H9 (cell line): ENCODE data around the gene TSPEAR. TPM values are rescaled to one million over a fixed set of nuclear protein-coding genes. Genes with fewer than 3 reads are reported as not detected.
"Not testable (repeated sequence)": the region's sequence is repeated elsewhere in the genome, so short reads cannot be mapped to it uniquely, and the experiment has no call there.

Source experiments
- DNase-seq: peaks from one replicate; pipeline ENCODE4 v3.0.0-alpha.2; 2017
- H2AFZ ChIP-seq: one replicate; pipeline ENCODE4 v1.6.1; 2013; ENCODE audit warnings: mild to moderate bottlenecking, low read length, control low read depth, moderate library complexity
- H2AK5ac ChIP-seq: 2 replicates; pipeline ENCODE4 v1.6.1; 2013; ENCODE audit warnings: low read length, control low read depth, mixed read lengths; ENCODE audit not compliant: insufficient read length
- H2BK120ac ChIP-seq: one replicate; pipeline ENCODE4 v1.6.1; 2013; ENCODE audit warnings: low read depth, mild to moderate bottlenecking, low read length, control low read depth, inconsistent platforms; ENCODE audit not compliant: poor library complexity, severe bottlenecking
- H2BK12ac ChIP-seq: 2 replicates; pipeline ENCODE4 v1.6.1; 2013; ENCODE audit warnings: low read length, control low read depth, mixed read lengths, low read depth; ENCODE audit not compliant: insufficient read length
- H2BK15ac ChIP-seq: 2 replicates; pipeline ENCODE4 v1.6.1; 2013; ENCODE audit warnings: low read depth, low read length, control low read depth
- H2BK20ac ChIP-seq: one replicate; pipeline ENCODE4 v1.6.1; 2013; ENCODE audit warnings: low read depth, mild to moderate bottlenecking, low read length, control low read depth, inconsistent platforms; ENCODE audit not compliant: poor library complexity, severe bottlenecking
- H2BK5ac ChIP-seq: 2 replicates; pipeline ENCODE4 v1.6.1; 2013; ENCODE audit warnings: low read length, control low read depth, mixed read lengths; ENCODE audit not compliant: insufficient read length
- H3K14ac ChIP-seq: 2 replicates; pipeline ENCODE4 v1.6.1; 2013; ENCODE audit warnings: low read length, control low read depth; ENCODE audit not compliant: insufficient read depth
- H3K18ac ChIP-seq: 2 replicates; pipeline ENCODE4 v1.6.1; 2013; ENCODE audit warnings: low read depth, mild to moderate bottlenecking, mixed read lengths, low read length, control low read depth; ENCODE audit not compliant: insufficient read length
- H3K23ac ChIP-seq: 2 replicates; pipeline ENCODE4 v1.6.1; 2013; ENCODE audit warnings: low read length, control low read depth, mixed read lengths, low read depth; ENCODE audit not compliant: insufficient read length
- H3K23me2 ChIP-seq: 2 replicates; pipeline ENCODE4 v1.6.1; 2013; ENCODE audit warnings: low read depth, mild to moderate bottlenecking, mixed read lengths, low read length, control low read depth; ENCODE audit not compliant: insufficient read length, poor library complexity, severe bottlenecking
- H3K27ac ChIP-seq: 2 replicates; pipeline ENCODE4 v1.5.1; 2013; ENCODE audit warnings: low read length, control low read depth, mixed read lengths, low read depth; ENCODE audit not compliant: insufficient read length
- H3K27me3 ChIP-seq: 2 replicates; pipeline ENCODE4 v1.6.1; 2013; ENCODE audit warnings: low read length, control low read depth, inconsistent platforms; ENCODE audit not compliant: insufficient read depth
- H3K4ac ChIP-seq: 2 replicates; pipeline ENCODE4 v1.6.1; 2013; ENCODE audit warnings: low read depth, mild to moderate bottlenecking, control low read depth, inconsistent platforms, low read length, moderate library complexity
- H3K4me1 ChIP-seq: 2 replicates; pipeline ENCODE4 v1.6.1; 2013; ENCODE audit warnings: low read length, control low read depth, inconsistent platforms; ENCODE audit not compliant: insufficient read depth
- H3K4me2 ChIP-seq: 2 replicates; pipeline ENCODE4 v1.6.1; 2013; ENCODE audit warnings: low read length, control low read depth, mixed read lengths; ENCODE audit not compliant: insufficient read length, insufficient read depth
- H3K56ac ChIP-seq: 2 replicates; pipeline ENCODE4 v1.6.1; 2013; ENCODE audit warnings: low read depth, mild to moderate bottlenecking, mixed read lengths, low read length, control low read depth; ENCODE audit not compliant: insufficient read length
- H3K79me1 ChIP-seq: 2 replicates; pipeline ENCODE4 v1.6.1; 2013; ENCODE audit warnings: low read depth, mild to moderate bottlenecking, moderate library complexity, low read length, control low read depth, inconsistent platforms; ENCODE audit not compliant: insufficient read depth, poor library complexity, severe bottlenecking
- H3K79me2 ChIP-seq: 2 replicates; pipeline ENCODE4 v1.6.1; 2013; ENCODE audit warnings: low read length, control low read depth, inconsistent platforms; ENCODE audit not compliant: insufficient read depth
- H3K9ac ChIP-seq: 2 replicates; pipeline ENCODE4 v1.6.1; 2013; ENCODE audit warnings: low read length, control low read depth, mixed read lengths; ENCODE audit not compliant: insufficient read length; ENCODE audit errors: extremely low read depth
- H3K9me3 ChIP-seq: one replicate; pipeline ENCODE4 v1.6.1; 2013; ENCODE audit warnings: low read depth, low read length, inconsistent platforms; ENCODE audit not compliant: control insufficient read depth
- H3T11ph ChIP-seq: one replicate; pipeline ENCODE4 v1.6.1; 2013; ENCODE audit warnings: mild to moderate bottlenecking, low read length, control low read depth, inconsistent platforms
- H4K20me1 ChIP-seq: one replicate; pipeline ENCODE4 v1.6.1; 2013; ENCODE audit not compliant: control insufficient read depth, insufficient read length, insufficient read depth
- H4K5ac ChIP-seq: 2 replicates; pipeline ENCODE4 v1.6.1; 2013; ENCODE audit warnings: low read depth, mild to moderate bottlenecking, mixed read lengths, low read length, control low read depth; ENCODE audit not compliant: insufficient read length
- H4K8ac ChIP-seq: replicated peaks from 2 replicates; pipeline ENCODE4 v1.6.1; 2013; ENCODE audit warnings: low read length, control low read depth, mixed read lengths, low read depth; ENCODE audit not compliant: insufficient read length
- H4K91ac ChIP-seq: 2 replicates; pipeline ENCODE4 v1.6.1; 2013; ENCODE audit warnings: low read depth, mild to moderate bottlenecking, moderate library complexity, mixed read lengths, low read length, control low read depth; ENCODE audit not compliant: insufficient read length
- H3K27ac Mint-ChIP-seq, 3 experiments: 2 replicates in 2 of 3; 3 replicates in 1 of 3; pipeline ENCODE4 v1.8.0; 2020 to 2021; ENCODE audit warnings: mixed read lengths in 3 of 3, mild to moderate bottlenecking in 1 of 3, moderate library complexity in 1 of 3
- H3K27me3 Mint-ChIP-seq: 2 replicates; pipeline ENCODE4 v1.8.0; 2021; ENCODE audit warnings: low read depth, mild to moderate bottlenecking, moderate library complexity, mixed read lengths
- H3K36me3 Mint-ChIP-seq, 3 experiments: 2 replicates in 2 of 3; 3 replicates in 1 of 3; pipeline ENCODE4 v1.8.0; 2020 to 2021; ENCODE audit warnings: low read depth in 3 of 3, mixed read lengths in 3 of 3; ENCODE audit not compliant: insufficient read depth in 1 of 3
- H3K4me1 Mint-ChIP-seq, 2 experiments: 2 replicates each; pipeline ENCODE4 v1.8.0; 2020; ENCODE audit warnings: mixed read lengths in 2 of 2
- H3K4me3 Mint-ChIP-seq, 2 experiments: 2 replicates in 1 of 2; 3 replicates in 1 of 2; pipeline ENCODE4 v1.8.0; 2020 to 2021; ENCODE audit warnings: mild to moderate bottlenecking in 2 of 2, mixed read lengths in 2 of 2, moderate library complexity in 1 of 2
- H3K9me3 Mint-ChIP-seq, 2 experiments: 2 replicates in 1 of 2; 3 replicates in 1 of 2; pipeline ENCODE4 v1.8.0; 2020; ENCODE audit warnings: mild to moderate bottlenecking in 2 of 2, mixed read lengths in 2 of 2, moderate library complexity in 1 of 2
- WGBS: extraction: QIAGEN DNeasy Blood & Tissue Kit; methylation state at CpG from one replicate; pipeline ENCODE4 v1.1.7; 2013; ENCODE audit warnings: missing lambda C conversion rate, low lambda C conversion rate, mixed read lengths; ENCODE audit not compliant: insufficient read length; ENCODE audit errors: extremely low coverage; 5-methylcytosine and 5-hydroxymethylcytosine counted together
- total RNA-seq: library from RNA; stranded (reverse); gene quantifications from 2 replicates; pipeline ENCODE4 v1.2.1, GENCODE V29; 2021
- TF ChIP-seq, protein P1 (sequence below): fragments of 200-600 bp; sonication (generic); conservative IDR thresholded peaks from 3 replicates; pipeline ENCODE4 v1.8.0; 2021; ENCODE audit warnings: antibody characterized with exemption, mild to moderate bottlenecking

Gene TSPEAR
- total RNA-seq, 1 experiment from 2014 or later, result 1.3 TPM

DNA sequence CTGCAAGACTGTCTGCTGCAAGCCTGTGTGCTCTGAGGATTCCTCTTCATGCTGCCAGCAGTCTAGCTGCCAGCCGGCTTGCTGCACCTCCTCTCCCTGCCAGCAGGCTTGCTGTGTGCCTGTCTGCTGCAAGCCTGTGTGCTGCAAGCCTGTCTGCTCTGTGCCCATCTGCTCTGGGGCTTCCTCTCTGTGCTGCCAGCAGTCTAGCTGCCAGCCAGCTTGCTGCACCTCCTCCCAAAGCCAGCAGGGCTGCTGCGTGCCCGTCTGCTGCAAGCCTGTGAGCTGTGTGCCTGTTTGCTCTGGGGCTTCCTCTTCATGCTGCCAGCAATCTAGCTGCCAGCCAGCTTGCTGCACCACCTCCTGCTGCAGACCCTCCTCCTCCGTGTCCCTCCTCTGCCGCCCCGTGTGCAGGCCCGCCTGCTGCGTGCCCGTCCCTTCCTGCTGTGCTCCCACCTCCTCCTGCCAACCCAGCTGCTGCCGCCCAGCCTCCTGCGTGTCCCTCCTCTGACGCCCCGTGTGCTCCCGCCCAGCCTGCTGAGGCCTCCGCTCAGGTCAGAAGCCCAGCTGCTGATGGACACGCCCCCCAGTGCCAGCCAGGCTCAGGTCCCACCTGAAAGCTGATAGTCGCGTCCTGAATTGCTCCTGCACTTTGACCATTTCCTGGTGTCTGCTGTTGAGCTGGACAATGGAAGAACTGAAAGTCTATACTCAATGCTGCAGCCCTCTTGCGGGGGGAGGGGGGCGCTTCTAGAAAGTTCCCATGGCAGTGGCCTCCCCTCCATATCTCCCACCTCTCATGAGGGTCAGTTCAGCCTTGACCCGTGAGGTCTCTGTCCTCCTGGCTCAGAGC, 136.7 kb downstream of the TSPEAR start:
- Histone ChIP-seq H2AFZ (no peak overlapping the region), H4K91ac (no peak overlapping the region), H3K9ac (no peak overlapping the region), H2AK5ac (no peak overlapping the region), H4K20me1 (no peaks in the 10 kb centered on the region), H2BK120ac (no peak overlapping the region), H3K23me2 (no peaks in the 10 kb centered on the region), H2BK12ac (no peak overlapping the region), H4K8ac (no peak overlapping the region), H2BK5ac (no peak overlapping the region), H2BK20ac (no peak overlapping the region), H3K4ac (no peak overlapping the region), H3K4me2 (no peak overlapping the region), H3T11ph (no peak overlapping the region), H3K9me3 (no peaks in the 10 kb centered on the region), H3K27ac (no peak overlapping the region), H4K5ac (no peak overlapping the region), H3K4me1 (no peaks in the 10 kb centered on the region), H3K79me1 (no peaks in the 10 kb centered on the region), H3K23ac (no peak overlapping the region), H3K18ac (no peak overlapping the region), H3K79me2 (no peaks in the 10 kb centered on the region), H3K56ac (no peak overlapping the region), H3K27me3 (no peaks in the 10 kb centered on the region), H2BK15ac (no peak overlapping the region), H3K14ac (no peak overlapping the region)
- no CpG with 5 or more reads among the region's 21 CpGs for WGBS
- Mint-ChIP-seq H3K27ac (no peak overlapping the region), H3K36me3 (peaks cover 3 to 35% (median 15%) of the 10 kb centered on the region in 3 experiments; a peak in 5 of 7 replicates), H3K27me3 (peaks cover 23% of the 10 kb centered on the region), H3K4me1 (peaks cover 5 to 15% of the 10 kb centered on the region in 2 experiments), H3K4me3 (peak overlapping the region in 1 of 2 experiments; percentile 56; a peak in 2 of 5 replicates), H3K9me3 (peaks cover 33 to 35% of the 10 kb centered on the region in 2 experiments)
- TF ChIP-seq, protein P1, sequence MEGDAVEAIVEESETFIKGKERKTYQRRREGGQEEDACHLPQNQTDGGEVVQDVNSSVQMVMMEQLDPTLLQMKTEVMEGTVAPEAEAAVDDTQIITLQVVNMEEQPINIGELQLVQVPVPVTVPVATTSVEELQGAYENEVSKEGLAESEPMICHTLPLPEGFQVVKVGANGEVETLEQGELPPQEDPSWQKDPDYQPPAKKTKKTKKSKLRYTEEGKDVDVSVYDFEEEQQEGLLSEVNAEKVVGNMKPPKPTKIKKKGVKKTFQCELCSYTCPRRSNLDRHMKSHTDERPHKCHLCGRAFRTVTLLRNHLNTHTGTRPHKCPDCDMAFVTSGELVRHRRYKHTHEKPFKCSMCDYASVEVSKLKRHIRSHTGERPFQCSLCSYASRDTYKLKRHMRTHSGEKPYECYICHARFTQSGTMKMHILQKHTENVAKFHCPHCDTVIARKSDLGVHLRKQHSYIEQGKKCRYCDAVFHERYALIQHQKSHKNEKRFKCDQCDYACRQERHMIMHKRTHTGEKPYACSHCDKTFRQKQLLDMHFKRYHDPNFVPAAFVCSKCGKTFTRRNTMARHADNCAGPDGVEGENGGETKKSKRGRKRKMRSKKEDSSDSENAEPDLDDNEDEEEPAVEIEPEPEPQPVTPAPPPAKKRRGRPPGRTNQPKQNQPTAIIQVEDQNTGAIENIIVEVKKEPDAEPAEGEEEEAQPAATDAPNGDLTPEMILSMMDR, result 0 out of 3 replicates have a peak, but pooled peaks have one; percentile 18
- DNase-seq, result no peak

DNA sequence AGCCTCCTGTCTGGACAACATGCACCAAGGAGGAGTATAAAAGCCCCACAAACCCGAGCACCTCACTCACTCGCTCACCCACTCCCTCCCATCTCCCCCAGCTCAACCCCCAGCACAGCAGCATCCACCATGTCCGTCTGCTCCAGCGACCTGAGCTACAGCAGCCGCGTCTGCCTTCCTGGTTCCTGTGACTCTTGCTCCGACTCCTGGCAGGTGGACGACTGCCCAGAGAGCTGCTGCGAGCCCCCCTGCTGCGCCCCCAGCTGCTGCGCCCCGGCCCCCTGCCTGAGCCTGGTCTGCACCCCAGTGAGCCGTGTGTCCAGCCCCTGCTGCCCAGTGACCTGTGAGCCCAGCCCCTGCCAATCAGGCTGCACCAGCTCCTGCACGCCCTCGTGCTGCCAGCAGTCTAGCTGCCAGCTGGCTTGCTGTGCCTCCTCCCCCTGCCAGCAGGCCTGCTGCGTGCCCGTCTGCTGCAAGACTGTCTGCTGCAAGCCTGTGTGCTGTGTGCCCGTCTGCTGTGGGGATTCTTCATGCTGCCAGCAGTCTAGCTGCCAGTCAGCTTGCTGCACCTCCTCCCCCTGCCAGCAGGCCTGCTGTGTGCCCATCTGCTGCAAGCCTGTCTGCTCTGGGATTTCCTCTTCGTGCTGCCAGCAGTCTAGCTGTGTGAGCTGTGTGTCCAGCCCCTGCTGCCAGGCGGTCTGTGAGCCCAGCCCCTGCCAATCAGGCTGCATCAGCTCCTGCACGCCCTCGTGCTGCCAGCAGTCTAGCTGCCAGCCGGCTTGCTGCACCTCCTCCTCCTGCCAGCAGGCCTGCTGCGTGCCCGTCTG, 137.5 kb downstream of the TSPEAR start, which contains the start of gene KRTAP10-4:
KRTAP10-4 (plus strand) TSS at position 100 of the 827 bp plus-strand sequence; CDS start at position 130, 30 bp downstream.
- Mint-ChIP-seq H3K9me3 (peaks cover 33 to 35% of the 10 kb centered on the region in 2 experiments), H3K27me3 (peaks cover 23% of the 10 kb centered on the region), H3K36me3 (peaks cover 3 to 35% (median 15%) of the 10 kb centered on the region in 3 experiments; a peak in 5 of 7 replicates), H3K4me1 (peaks cover 5 to 12% of the 10 kb centered on the region in 2 experiments)
- not testable (repeated sequence) for H2BK12ac ChIP-seq, H3K27me3 ChIP-seq, H4K20me1 ChIP-seq, H3K4me2 ChIP-seq, H3K4me1 ChIP-seq, H3K23ac ChIP-seq, DNase-seq, H2BK120ac ChIP-seq, H3K9me3 ChIP-seq, H4K5ac ChIP-seq, H3K18ac ChIP-seq, H4K91ac ChIP-seq, H3K79me1 ChIP-seq, H3K79me2 ChIP-seq, H2BK15ac ChIP-seq, H2BK5ac ChIP-seq, H3K56ac ChIP-seq, H3K27ac Mint-ChIP-seq, H3K14ac ChIP-seq, H3K4me3 Mint-ChIP-seq, H3T11ph ChIP-seq, H2AFZ ChIP-seq, H4K8ac ChIP-seq, H2BK20ac ChIP-seq, H3K23me2 ChIP-seq, H3K9ac ChIP-seq, H3K4ac ChIP-seq, H3K27ac ChIP-seq, H2AK5ac ChIP-seq
- no CpG with 5 or more reads among the region's 25 CpGs for WGBS
